ENCODE data around the gene INAFM2.

Gene INAFM2

GRCh38 chr15:40287968-40288367 is 35.5 kb upstream of the INAFM2 start:
- DNase-seq (ENCODE audit: low spot score) = no peak

DNA sequence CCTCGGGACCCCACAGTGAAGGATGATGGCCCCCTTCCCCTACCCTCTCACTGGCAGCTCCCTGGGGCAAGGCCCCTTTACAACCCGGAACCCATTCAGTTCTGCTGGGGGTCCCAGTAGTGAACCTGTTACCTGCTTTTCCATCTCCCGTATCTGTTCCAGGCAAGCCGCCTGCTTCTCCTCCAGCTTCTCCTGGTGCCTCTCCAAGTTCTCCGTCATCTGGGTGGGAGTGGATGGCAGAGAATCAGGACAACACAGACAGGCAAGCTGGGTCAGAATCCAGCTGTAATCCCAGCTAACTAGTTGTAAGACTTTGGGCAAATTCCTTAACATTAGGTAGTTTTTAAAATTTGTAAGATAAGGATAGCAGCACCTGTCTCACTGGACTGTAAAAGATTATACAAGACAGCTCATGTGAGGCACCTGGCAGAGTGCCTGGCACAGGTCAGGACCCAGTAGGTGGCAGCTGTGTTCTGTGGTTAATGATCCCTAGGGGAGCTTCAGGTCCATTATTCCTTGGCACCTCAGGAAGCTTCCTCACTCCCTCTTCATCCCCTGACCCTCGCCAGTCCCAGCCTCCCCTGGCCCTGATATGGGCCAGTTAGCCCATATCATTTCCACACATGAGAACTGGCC is 34.2 kb upstream of the INAFM2 start:
- no peak for DNase-seq (ENCODE audit: low spot score)

DNA sequence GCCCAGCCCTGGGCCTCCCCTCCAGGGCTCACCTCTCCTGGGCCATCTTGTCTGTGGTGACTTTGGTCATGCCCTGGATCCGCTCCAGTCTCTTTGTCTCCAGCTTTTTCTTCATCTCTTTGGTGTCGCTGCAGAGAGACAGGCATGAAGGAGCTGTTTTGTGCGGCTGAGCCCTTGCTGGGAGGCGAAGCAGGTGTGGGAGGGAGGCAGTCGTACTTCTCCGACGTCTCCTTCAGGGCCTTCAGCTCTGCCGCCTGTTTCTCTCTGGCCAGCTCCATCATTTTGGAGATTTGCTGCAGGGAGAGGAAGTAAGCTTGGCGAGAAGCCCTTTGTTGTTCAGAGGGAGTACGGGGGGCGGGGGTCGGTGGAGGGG is 33.0 kb upstream of the INAFM2 start:
- DNase-seq (ENCODE audit: low spot score) = no peak

GRCh38 chr15:40290918-40291574 is 32.4 kb upstream of the INAFM2 start:
- no peak for DNase-seq (ENCODE audit: low spot score)

DNA sequence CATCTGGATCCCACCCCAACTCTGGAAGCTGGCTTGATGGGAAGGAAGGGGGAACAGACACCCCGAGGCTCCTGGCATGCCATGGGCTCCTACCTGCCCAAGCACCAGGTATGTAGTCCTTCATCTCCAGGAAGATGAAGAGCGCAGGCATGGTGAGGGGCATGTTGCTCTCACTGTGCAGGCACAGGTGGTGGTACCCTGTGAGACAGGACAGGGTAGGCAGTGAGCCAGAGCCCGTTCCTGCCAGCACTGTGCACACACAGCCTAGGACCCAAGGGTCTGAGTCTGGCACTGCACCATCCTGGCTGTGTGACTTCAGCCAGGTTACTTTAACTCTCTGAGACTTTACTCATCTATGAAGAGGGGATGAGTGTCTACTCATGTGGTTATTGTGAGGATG is 31.2 kb upstream of the INAFM2 start:
- DNase-seq (ENCODE audit: low spot score) = no peak

- DNase-seq (ENCODE audit: low spot score) = no peak
Measured at GRCh38 chr15:40293006-40293405, 30.5 kb upstream of the INAFM2 start.

GRCh38 chr15:40293905-40294895 is 29.3 kb upstream of the INAFM2 start:
- no peak for DNase-seq (ENCODE audit: low spot score)

GRCh38 chr15:40295297-40295696 is 28.2 kb upstream of the INAFM2 start:
- no peak for DNase-seq (ENCODE audit: low spot score)

GRCh38 chr15:40295877-40296560 is 27.5 kb upstream of the INAFM2 start:
- no peak for DNase-seq (ENCODE audit: low spot score)

DNA sequence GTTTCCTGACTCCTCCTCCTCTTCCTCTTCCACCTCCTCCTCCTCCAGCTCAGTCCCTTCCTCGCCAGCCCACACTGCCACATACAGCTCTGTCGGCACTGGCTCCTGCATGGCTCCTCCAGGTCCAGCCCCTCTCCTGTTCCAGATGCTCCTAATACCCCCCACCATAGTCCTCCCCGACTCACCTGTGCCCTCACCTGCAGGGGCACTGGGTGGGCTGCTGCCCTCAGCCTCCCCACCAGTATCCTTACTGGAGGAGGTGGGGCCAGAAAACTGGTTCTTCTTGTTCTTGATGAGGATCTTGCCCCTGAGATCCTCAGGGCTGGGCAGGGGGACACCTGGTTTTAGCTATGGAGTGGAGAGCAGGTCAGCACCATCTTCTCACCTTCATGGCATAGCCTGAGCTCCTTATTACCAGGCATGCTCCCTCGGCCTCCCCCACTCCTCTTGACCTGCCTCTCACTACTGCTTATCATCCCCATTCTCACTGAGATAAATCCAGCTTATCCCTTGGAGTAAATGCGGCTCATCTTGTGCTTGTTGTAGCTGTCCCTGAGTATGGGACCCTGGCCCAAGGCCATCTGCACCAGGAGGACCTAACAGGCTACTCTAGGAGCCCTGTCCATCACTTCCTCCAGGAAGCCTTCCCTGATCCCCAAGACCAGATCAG is 26.8 kb upstream of the INAFM2 start:
- DNase-seq (ENCODE audit: low spot score) = no peak

DNA sequence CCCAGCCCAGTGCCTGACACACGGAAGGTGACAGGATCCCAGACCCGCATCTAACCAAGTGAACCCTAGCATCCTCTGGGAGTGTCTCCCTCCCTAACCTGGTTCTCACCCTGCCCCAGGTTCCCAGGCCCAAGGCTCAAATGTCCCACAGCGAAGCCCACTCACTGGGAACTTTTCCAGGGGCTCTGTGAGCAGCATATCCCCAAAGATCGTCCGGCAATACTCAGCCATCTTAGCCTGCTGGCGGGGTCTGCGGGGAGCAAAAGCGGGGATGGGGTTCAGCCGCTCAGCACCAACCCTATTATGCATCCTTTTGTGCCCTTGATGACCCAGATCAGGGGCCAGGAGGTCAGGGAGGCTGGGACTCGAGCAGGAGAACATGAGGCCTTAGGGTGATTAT is 26.1 kb upstream of the INAFM2 start:
- DNase-seq (ENCODE audit: low spot score) = no peak

- no peak for DNase-seq (ENCODE audit: low spot score)
Measured at GRCh38 chr15:40298216-40298935, 25.1 kb upstream of the INAFM2 start.

DNA sequence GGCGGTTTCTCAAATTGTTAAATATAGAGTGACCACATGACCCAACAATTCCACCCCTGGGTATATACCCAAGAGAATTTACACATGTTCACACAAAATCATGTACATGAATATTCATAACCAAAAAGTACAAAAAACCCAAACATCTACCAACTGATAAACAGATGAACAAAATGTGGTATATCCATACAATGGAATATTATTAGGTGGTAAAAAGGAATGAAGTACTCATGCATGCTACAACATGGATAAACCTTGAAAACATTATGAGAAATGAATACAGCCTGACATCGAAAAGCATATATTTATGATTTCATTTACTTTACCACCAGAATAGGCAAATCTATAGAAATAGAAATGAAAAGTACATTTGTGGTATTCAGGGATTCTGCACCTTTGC is 23.1 kb upstream of the INAFM2 start:
- DNase-seq (ENCODE audit: low spot score) = no peak

DNA sequence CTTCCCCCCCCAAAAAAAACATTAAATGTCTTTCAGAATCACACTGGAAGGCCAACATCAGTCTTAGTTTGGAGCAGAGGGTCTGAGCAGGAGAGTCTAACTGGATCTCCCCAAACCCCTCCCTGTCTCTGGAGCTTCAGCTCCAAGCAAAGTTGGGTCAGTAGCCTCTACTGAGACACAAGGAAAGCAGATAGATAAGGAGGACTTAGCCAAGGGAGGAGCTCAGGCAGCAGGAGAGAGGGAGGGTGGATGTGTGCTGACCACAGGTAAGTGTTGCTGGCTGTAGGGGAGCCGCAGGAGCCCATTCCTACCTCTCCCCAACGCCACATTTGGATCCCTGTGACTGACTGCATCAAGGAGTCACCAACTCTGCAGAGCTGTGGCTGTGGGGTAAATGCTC is 22.7 kb upstream of the INAFM2 start:
- no peak for DNase-seq (ENCODE audit: low spot score)

- no peak for DNase-seq (ENCODE audit: low spot score)
Measured at GRCh38 chr15:40301467-40302179, 21.9 kb upstream of the INAFM2 start.

DNA sequence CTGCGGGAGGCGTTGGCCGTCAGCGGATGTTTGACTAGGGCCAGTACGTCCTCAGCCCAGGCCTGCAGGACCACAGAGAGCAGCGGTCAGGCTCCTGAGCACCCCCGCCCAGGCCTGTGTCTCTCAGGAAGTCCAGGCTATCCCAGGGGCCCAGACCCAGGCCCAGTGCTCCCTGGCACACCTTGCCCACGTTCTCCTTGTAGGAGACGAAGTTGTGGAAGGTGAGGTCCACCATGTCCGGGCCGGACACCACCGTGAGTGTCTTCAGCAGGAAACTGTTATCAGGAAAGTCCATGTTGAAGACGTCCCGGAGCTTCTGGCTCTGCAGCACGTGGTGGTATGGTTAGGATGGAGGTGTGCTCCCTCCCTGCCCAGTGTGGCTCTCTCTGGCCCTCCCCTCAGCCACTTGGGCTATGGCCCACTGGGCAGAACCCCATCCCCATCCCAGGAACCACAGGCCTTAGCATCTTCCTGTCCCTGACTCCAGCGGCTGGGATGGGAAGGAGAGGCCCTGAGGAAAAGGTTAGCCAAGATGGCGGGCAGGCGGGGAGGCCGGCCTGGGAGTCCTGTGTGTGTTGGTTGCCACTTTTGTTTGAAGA is 21.1 kb upstream of the INAFM2 start:
- DNase-seq (ENCODE audit: low spot score) = no peak

DNA sequence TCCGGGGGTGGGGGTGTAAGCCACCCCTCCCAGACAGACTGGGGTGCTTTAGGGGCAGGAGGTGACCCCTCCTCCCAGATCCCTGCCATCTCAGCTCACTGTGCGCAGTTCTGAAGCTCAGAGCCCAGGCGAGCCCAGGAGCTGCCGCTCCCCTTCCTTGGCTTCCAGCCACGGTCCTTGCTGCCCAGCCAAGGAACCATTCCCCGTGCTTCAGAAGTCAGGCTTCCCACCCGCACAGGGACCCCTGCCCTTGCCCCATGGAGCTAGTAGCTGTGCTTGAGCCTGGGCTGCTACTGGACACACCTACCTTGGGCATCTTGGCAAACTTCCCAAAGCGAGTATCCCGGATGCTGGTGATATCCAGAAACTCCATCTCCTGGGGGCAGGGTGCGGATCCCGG is 20.5 kb upstream of the INAFM2 start:
- no peak for DNase-seq (ENCODE audit: low spot score)

DNA sequence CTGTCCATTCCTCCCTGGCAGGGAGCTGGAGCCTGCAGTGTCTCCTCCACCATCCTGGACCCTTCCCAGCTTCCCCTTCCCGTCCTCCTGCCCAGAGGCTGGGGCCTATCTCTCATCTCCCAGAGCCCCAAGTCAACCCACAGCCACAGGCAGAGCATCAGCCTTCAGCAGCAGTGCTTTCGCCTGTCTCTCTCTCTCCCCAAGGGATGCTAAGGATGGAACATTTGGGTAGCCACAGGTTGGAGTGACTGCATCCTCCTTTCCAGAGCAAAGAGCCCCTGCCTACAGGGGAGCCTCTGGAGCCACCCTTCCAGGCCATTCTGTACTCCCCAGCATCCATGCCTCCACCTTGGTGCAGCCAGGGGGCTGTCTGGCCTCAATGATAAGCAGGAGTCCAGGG is 19.9 kb upstream of the INAFM2 start:
- DNase-seq (ENCODE audit: low spot score) = no peak

- DNase-seq (ENCODE audit: low spot score) = no peak
Measured at GRCh38 chr15:40305281-40305680, 18.2 kb upstream of the INAFM2 start.

- DNase-seq (ENCODE audit: low spot score) = peak; percentile 51
Measured at GRCh38 chr15:40306371-40306770, 17.1 kb upstream of the INAFM2 start.
